Measurements from ENCODE around the gene WRAP53.

WRAP53 gene

GRCh38 chr17:7715936-7716886, 27.9 kb downstream of the WRAP53 start:
- DNase-seq (ENCODE audit: insufficient read length, low spot score) (no peak), FAIRE-seq (no peak)
- no peak for TF ChIP-seq POLR2A (IDR thresholded peaks at IDR 0.05; ENCODE audit: low read depth, low read length)
- no peak for TF ChIP-seq TAF1 (IDR thresholded peaks at IDR 0.05; ENCODE audit: low read depth, low read length)
- no peak for TF ChIP-seq PAX5 (IDR thresholded peaks at IDR 0.05; ENCODE audit: insufficient read depth, low read length, severe bottlenecking)
- no peak for TF ChIP-seq POLR2AphosphoS5 (IDR thresholded peaks at IDR 0.05; ENCODE audit: low read depth, low read length)
- TF ChIP-seq SPI1 (IDR thresholded peaks at IDR 0.05; ENCODE audit: low read depth, low read length), result no peak
- TF ChIP-seq POU2F2 (IDR thresholded peaks at IDR 0.05; ENCODE audit: low read depth, low read length), result no peak

- no peak for TF ChIP-seq POLR2AphosphoS5 (IDR thresholded peaks at IDR 0.05; ENCODE audit: low read depth, low read length)
- no peak for TF ChIP-seq PAX5 (IDR thresholded peaks at IDR 0.05; ENCODE audit: insufficient read depth, low read length, severe bottlenecking)
- TF ChIP-seq POLR2A (IDR thresholded peaks at IDR 0.05; ENCODE audit: low read depth, low read length), result no peak
- no peak for TF ChIP-seq POU2F2 (IDR thresholded peaks at IDR 0.05; ENCODE audit: low read depth, low read length)
- TF ChIP-seq SPI1 (IDR thresholded peaks at IDR 0.05; ENCODE audit: low read depth, low read length), result no peak
- TF ChIP-seq TAF1 (IDR thresholded peaks at IDR 0.05; ENCODE audit: low read depth, low read length), result no peak
- FAIRE-seq, result peak; percentile 57
- DNase-seq (ENCODE audit: insufficient read length, low spot score), result peak; percentile 69
Measured at GRCh38 chr17:7716901-7717755, 28.9 kb downstream of the WRAP53 start, which contains the start of gene DNAH2. DNAH2 (plus strand) TSS chr17:7717744; CDS start chr17:7719735, 1,991 bp downstream.

DNA sequence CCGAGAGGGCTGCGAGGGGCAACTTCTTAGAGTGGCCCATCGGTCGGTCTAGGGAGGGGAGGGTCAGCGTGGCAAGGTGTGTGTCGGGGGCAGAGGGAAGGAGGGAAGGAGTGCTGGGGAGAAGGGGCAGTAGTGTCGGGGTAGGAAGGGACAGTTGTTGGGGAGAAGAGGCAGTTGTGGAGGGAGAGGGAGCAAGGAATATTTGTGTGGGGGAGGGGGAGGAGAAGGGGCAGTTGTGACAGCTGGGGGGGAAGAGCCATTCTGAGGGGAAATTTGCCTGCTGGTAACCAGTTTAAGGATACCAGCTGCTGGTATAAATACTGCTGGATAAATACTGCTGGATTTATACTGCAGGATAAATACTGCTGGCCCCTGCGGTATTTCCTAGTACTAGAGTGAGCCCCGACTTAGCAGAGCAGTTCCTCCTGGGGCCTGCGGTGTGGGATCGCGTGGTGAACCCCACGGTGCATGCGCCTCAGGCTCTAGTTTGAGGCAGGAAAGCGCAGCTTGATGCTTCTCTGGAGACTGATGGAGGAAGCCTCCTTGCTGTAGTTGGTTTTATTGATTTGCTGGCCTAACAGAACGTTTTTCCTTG, 29.6 kb downstream of the WRAP53 start:
- DNase-seq (ENCODE audit: insufficient read length, low spot score), result no peak
- no peak for TF ChIP-seq TAF1 (IDR thresholded peaks at IDR 0.05; ENCODE audit: low read depth, low read length)
- TF ChIP-seq POU2F2 (IDR thresholded peaks at IDR 0.05; ENCODE audit: low read depth, low read length), result no peak
- no peak for TF ChIP-seq POLR2A (IDR thresholded peaks at IDR 0.05; ENCODE audit: low read depth, low read length)
- TF ChIP-seq PAX5 (IDR thresholded peaks at IDR 0.05; ENCODE audit: insufficient read depth, low read length, severe bottlenecking), result no peak
- TF ChIP-seq POLR2AphosphoS5 (IDR thresholded peaks at IDR 0.05; ENCODE audit: low read depth, low read length), result no peak
- no peak for TF ChIP-seq SPI1 (IDR thresholded peaks at IDR 0.05; ENCODE audit: low read depth, low read length)
- peak; percentile 56 for FAIRE-seq

DNA sequence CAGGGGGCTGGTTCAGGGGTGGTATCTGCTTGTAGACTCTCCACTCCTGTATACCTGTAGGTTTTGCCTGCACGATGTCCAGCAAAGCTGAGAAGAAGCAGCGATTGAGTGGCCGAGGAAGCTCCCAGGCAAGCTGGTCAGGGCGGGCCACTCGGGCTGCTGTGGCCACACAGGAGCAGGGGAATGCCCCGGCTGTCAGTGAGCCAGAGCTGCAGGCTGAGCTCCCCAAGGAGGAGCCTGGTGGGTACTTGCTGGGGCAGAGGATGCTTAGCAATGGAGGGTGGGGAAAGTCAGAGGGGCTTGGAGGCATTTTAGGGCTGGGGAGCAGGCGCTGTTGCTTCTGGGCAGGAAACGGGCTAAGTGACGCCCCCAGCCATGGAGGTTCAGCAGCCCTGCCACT, 31.4 kb downstream of the WRAP53 start:
- TF ChIP-seq POLR2AphosphoS5 (IDR thresholded peaks at IDR 0.05; ENCODE audit: low read depth, low read length), result no peak
- TF ChIP-seq PAX5 (IDR thresholded peaks at IDR 0.05; ENCODE audit: insufficient read depth, low read length, severe bottlenecking), result no peak
- TF ChIP-seq POU2F2 (IDR thresholded peaks at IDR 0.05; ENCODE audit: low read depth, low read length), result no peak
- TF ChIP-seq POLR2A (IDR thresholded peaks at IDR 0.05; ENCODE audit: low read depth, low read length), result no peak
- no peak for TF ChIP-seq TAF1 (IDR thresholded peaks at IDR 0.05; ENCODE audit: low read depth, low read length)
- TF ChIP-seq SPI1 (IDR thresholded peaks at IDR 0.05; ENCODE audit: low read depth, low read length), result no peak
- no peak for FAIRE-seq
- DNase-seq (ENCODE audit: insufficient read length, low spot score), result no peak

DNA sequence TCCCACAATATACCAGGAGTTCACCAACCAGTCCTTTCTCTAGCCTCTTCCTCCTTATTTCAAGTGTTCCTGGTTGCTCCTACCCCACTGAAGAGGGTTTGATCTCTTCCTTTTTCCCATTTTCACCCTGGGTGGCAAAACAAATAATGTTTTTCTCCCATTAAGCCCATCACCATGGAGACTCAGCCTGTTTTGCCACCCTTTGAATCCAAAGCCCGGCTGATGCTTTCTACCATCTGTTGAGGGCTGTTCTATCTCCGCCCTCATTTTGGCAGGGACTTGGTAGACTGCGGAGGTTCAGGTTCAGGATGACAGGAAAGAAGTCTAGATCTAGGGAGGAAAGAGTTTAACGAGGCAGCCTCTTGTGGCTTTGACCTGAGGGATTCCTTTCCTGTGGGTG, 31.8 kb downstream of the WRAP53 start:
- DNase-seq (ENCODE audit: insufficient read length, low spot score) (no peak), FAIRE-seq (no peak)
- no peak for TF ChIP-seq POLR2A (IDR thresholded peaks at IDR 0.05; ENCODE audit: low read depth, low read length)
- no peak for TF ChIP-seq TAF1 (IDR thresholded peaks at IDR 0.05; ENCODE audit: low read depth, low read length)
- TF ChIP-seq SPI1 (IDR thresholded peaks at IDR 0.05; ENCODE audit: low read depth, low read length), result no peak
- no peak for TF ChIP-seq POU2F2 (IDR thresholded peaks at IDR 0.05; ENCODE audit: low read depth, low read length)
- no peak for TF ChIP-seq PAX5 (IDR thresholded peaks at IDR 0.05; ENCODE audit: insufficient read depth, low read length, severe bottlenecking)
- no peak for TF ChIP-seq POLR2AphosphoS5 (IDR thresholded peaks at IDR 0.05; ENCODE audit: low read depth, low read length)

GRCh38 chr17:7721612-7722011, 33.3 kb downstream of the WRAP53 start:
- no peak for FAIRE-seq
- DNase-seq (ENCODE audit: insufficient read length, low spot score), result no peak

DNA sequence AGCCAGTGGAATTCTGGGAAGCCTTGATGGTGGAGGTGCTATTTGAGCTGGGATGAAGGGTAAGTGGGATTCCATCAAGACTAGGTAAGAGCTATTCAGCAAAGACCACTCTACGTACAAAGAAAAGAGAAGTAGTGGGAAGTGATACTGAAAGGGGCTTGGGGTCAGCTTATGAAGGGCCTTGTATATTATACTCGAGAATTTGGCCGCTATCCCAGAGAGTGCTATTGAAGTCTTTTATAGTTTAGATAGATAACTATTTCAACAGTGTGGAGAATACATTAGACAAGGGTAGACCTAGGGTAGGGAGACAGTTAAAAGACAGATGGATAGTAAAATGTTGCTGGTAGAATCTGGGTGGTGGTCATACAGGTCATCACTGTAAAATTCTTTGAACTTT, 39.6 kb downstream of the WRAP53 start:
- TF ChIP-seq POLR2AphosphoS5 (IDR thresholded peaks at IDR 0.05; ENCODE audit: low read depth, low read length), result no peak
- TF ChIP-seq PAX5 (IDR thresholded peaks at IDR 0.05; ENCODE audit: insufficient read depth, low read length, severe bottlenecking), result no peak
- no peak for TF ChIP-seq POLR2A (IDR thresholded peaks at IDR 0.05; ENCODE audit: low read depth, low read length)
- no peak for TF ChIP-seq TAF1 (IDR thresholded peaks at IDR 0.05; ENCODE audit: low read depth, low read length)
- TF ChIP-seq POU2F2 (IDR thresholded peaks at IDR 0.05; ENCODE audit: low read depth, low read length), result no peak
- no peak for TF ChIP-seq SPI1 (IDR thresholded peaks at IDR 0.05; ENCODE audit: low read depth, low read length)
- FAIRE-seq, result no peak

More at GRCh38 chr17:7721612-7722011, 33.3 kb downstream of the WRAP53 start:
- TF ChIP-seq SPI1 (IDR thresholded peaks at IDR 0.05; ENCODE audit: low read depth, low read length), result no peak
- no peak for TF ChIP-seq POLR2AphosphoS5 (IDR thresholded peaks at IDR 0.05; ENCODE audit: low read depth, low read length)
- no peak for TF ChIP-seq PAX5 (IDR thresholded peaks at IDR 0.05; ENCODE audit: insufficient read depth, low read length, severe bottlenecking)
- no peak for TF ChIP-seq TAF1 (IDR thresholded peaks at IDR 0.05; ENCODE audit: low read depth, low read length)
- TF ChIP-seq POU2F2 (IDR thresholded peaks at IDR 0.05; ENCODE audit: low read depth, low read length), result no peak
- TF ChIP-seq POLR2A (IDR thresholded peaks at IDR 0.05; ENCODE audit: low read depth, low read length), result no peak

GRCh38 chr17:7729816-7730215, 41.5 kb downstream of the WRAP53 start:
- TF ChIP-seq POU2F2 (IDR thresholded peaks at IDR 0.05; ENCODE audit: low read depth, low read length) (no peak), POLR2A (IDR thresholded peaks at IDR 0.05; ENCODE audit: low read depth, low read length) (no peak), TAF1 (IDR thresholded peaks at IDR 0.05; ENCODE audit: low read depth, low read length) (no peak), POLR2AphosphoS5 (IDR thresholded peaks at IDR 0.05; ENCODE audit: low read depth, low read length) (no peak), SPI1 (IDR thresholded peaks at IDR 0.05; ENCODE audit: low read depth, low read length) (no peak), PAX5 (IDR thresholded peaks at IDR 0.05; ENCODE audit: insufficient read depth, low read length, severe bottlenecking) (no peak)
- DNase-seq (ENCODE audit: insufficient read length, low spot score), result no peak
- peak; percentile 5 for FAIRE-seq

More for the DNA sequence above, 39.6 kb downstream of the WRAP53 start:
- no peak for DNase-seq (ENCODE audit: insufficient read length, low spot score)

Data from GM12891 (cell line).